ENCODE measurements around the gene FBXL14.
"Not testable (repeated sequence)": the region's sequence is repeated elsewhere in the genome, so short reads cannot be mapped to it uniquely, and the experiment has no call there.

Gene FBXL14

GRCh38 chr12:1573960-1574864 is 20.2 kb downstream of the FBXL14 start:
- Histone ChIP-seq H3K36me3 (ENCODE audit: control insufficient read depth, insufficient read depth, low read length) (no peaks in the 10 kb centered on the region), H3K4me3 (ENCODE audit: insufficient read depth, low read depth, low read length, poor library complexity, severe bottlenecking) (no peak overlapping the region), H3K27ac (ENCODE audit: insufficient read depth, low read length, poor library complexity, severe bottlenecking) (no peak overlapping the region), H3K9me3 (ENCODE audit: control insufficient read depth, low read length) (no peaks in the 10 kb centered on the region), H3K4me1 (ENCODE audit: control insufficient read depth, insufficient read depth, low read length, poor library complexity, severe bottlenecking) (no peaks in the 10 kb centered on the region), H3K27me3 (replicated peaks; ENCODE audit: control insufficient read depth, insufficient read depth, low read length, poor library complexity, severe bottlenecking) (no peaks in the 10 kb centered on the region)
- no peak for DNase-seq

- Histone ChIP-seq H3K4me3 (ENCODE audit: insufficient read depth, low read depth, low read length, poor library complexity, severe bottlenecking) (no peak overlapping the region), H3K27me3 (replicated peaks; ENCODE audit: control insufficient read depth, insufficient read depth, low read length, poor library complexity, severe bottlenecking) (no peaks in the 10 kb centered on the region), H3K9me3 (ENCODE audit: control insufficient read depth, low read length) (no peaks in the 10 kb centered on the region), H3K4me1 (ENCODE audit: control insufficient read depth, insufficient read depth, low read length, poor library complexity, severe bottlenecking) (no peaks in the 10 kb centered on the region), H3K27ac (ENCODE audit: insufficient read depth, low read length, poor library complexity, severe bottlenecking) (no peak overlapping the region), H3K36me3 (ENCODE audit: control insufficient read depth, insufficient read depth, low read length) (no peaks in the 10 kb centered on the region)
- DNase-seq, result no peak
Measured at GRCh38 chr12:1572731-1573130, 21.6 kb downstream of the FBXL14 start.

DNA sequence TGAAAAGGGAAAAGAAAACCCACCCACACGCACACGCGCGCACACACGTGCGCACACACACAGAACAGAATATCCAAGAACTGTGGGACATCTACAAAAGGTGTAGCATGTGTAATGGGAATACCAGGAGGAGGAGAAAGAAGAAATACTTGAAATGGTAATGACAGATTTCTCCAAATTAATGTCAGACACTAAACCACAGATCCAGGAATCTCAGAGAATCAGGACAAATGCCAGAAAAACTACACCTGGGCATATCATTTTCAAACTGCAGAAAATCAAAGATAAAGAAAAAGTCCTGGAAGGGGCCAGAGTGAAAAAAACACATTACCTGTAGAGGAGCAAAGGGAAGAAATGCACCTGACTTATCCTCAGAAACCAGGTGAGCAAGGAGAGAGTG is 26.5 kb downstream of the FBXL14 start:
- Histone ChIP-seq H3K27ac (ENCODE audit: insufficient read depth, low read length, poor library complexity, severe bottlenecking) (no peak overlapping the region), H3K4me3 (ENCODE audit: insufficient read depth, low read depth, low read length, poor library complexity, severe bottlenecking) (no peak overlapping the region), H3K9me3 (ENCODE audit: control insufficient read depth, low read length) (no peaks in the 10 kb centered on the region), H3K36me3 (ENCODE audit: control insufficient read depth, insufficient read depth, low read length) (no peaks in the 10 kb centered on the region), H3K27me3 (replicated peaks; ENCODE audit: control insufficient read depth, insufficient read depth, low read length, poor library complexity, severe bottlenecking) (no peaks in the 10 kb centered on the region), H3K4me1 (ENCODE audit: control insufficient read depth, insufficient read depth, low read length, poor library complexity, severe bottlenecking) (no peaks in the 10 kb centered on the region)
- DNase-seq, result no peak

GRCh38 chr12:1566449-1567135 is 27.8 kb downstream of the FBXL14 start:
- no peak for DNase-seq
- H3K36me3 ChIP-seq (ENCODE audit: control insufficient read depth, insufficient read depth, low read length), result no peaks in the 10 kb centered on the region

GRCh38 chr12:1565172-1565571 is 29.2 kb downstream of the FBXL14 start:
- Histone ChIP-seq H3K27ac (ENCODE audit: insufficient read depth, low read length, poor library complexity, severe bottlenecking) (no peak overlapping the region), H3K36me3 (ENCODE audit: control insufficient read depth, insufficient read depth, low read length) (no peaks in the 10 kb centered on the region), H3K4me3 (ENCODE audit: insufficient read depth, low read depth, low read length, poor library complexity, severe bottlenecking) (no peak overlapping the region), H3K27me3 (replicated peaks; ENCODE audit: control insufficient read depth, insufficient read depth, low read length, poor library complexity, severe bottlenecking) (no peaks in the 10 kb centered on the region), H3K9me3 (ENCODE audit: control insufficient read depth, low read length) (no peaks in the 10 kb centered on the region), H3K4me1 (ENCODE audit: control insufficient read depth, insufficient read depth, low read length, poor library complexity, severe bottlenecking) (no peaks in the 10 kb centered on the region)
- no peak for DNase-seq

More at GRCh38 chr12:1566449-1567135, 27.8 kb downstream of the FBXL14 start:
- Histone ChIP-seq H3K27me3 (replicated peaks; ENCODE audit: control insufficient read depth, insufficient read depth, low read length, poor library complexity, severe bottlenecking) (no peaks in the 10 kb centered on the region), H3K4me3 (ENCODE audit: insufficient read depth, low read depth, low read length, poor library complexity, severe bottlenecking) (no peak overlapping the region), H3K9me3 (ENCODE audit: control insufficient read depth, low read length) (no peaks in the 10 kb centered on the region), H3K27ac (ENCODE audit: insufficient read depth, low read length, poor library complexity, severe bottlenecking) (no peak overlapping the region), H3K4me1 (ENCODE audit: control insufficient read depth, insufficient read depth, low read length, poor library complexity, severe bottlenecking) (no peaks in the 10 kb centered on the region)

DNA sequence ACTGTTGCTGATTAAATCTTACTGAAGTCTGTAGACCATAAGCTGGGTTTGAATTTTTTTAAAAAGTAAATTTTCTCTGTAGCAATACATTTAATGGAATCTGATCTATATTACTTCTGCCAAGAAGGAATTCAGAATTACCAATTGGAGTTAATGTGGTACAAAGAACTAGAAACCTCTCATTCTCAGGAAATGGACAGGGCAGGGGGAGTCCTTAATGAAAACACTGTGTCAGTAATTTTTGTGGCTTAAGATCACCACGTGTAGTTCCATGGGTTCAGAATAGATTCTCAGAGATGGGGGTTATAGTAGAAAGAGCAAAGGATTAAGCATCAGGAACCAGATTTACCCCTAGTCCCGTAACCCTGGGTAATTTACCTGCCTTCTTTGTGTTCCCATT is 30.3 kb downstream of the FBXL14 start:
- Histone ChIP-seq H3K36me3 (ENCODE audit: control insufficient read depth, insufficient read depth, low read length) (no peaks in the 10 kb centered on the region), H3K27ac (ENCODE audit: insufficient read depth, low read length, poor library complexity, severe bottlenecking) (no peak overlapping the region), H3K4me3 (ENCODE audit: insufficient read depth, low read depth, low read length, poor library complexity, severe bottlenecking) (no peak overlapping the region), H3K9me3 (ENCODE audit: control insufficient read depth, low read length) (no peaks in the 10 kb centered on the region), H3K27me3 (replicated peaks; ENCODE audit: control insufficient read depth, insufficient read depth, low read length, poor library complexity, severe bottlenecking) (no peaks in the 10 kb centered on the region), H3K4me1 (ENCODE audit: control insufficient read depth, insufficient read depth, low read length, poor library complexity, severe bottlenecking) (no peaks in the 10 kb centered on the region)
- DNase-seq, result no peak

GRCh38 chr12:1562813-1563407 is 31.5 kb downstream of the FBXL14 start:
- no peak overlapping the region for H3K27ac ChIP-seq (ENCODE audit: insufficient read depth, low read length, poor library complexity, severe bottlenecking)
- no peaks in the 10 kb centered on the region for H3K9me3 ChIP-seq (ENCODE audit: control insufficient read depth, low read length)
- DNase-seq, result no peak
- no peaks in the 10 kb centered on the region for H3K27me3 ChIP-seq (replicated peaks; ENCODE audit: control insufficient read depth, insufficient read depth, low read length, poor library complexity, severe bottlenecking)
- no peaks in the 10 kb centered on the region for H3K4me1 ChIP-seq (ENCODE audit: control insufficient read depth, insufficient read depth, low read length, poor library complexity, severe bottlenecking)
- no peaks in the 10 kb centered on the region for H3K36me3 ChIP-seq (ENCODE audit: control insufficient read depth, insufficient read depth, low read length)
- no peak overlapping the region for H3K4me3 ChIP-seq (ENCODE audit: insufficient read depth, low read depth, low read length, poor library complexity, severe bottlenecking)

DNA sequence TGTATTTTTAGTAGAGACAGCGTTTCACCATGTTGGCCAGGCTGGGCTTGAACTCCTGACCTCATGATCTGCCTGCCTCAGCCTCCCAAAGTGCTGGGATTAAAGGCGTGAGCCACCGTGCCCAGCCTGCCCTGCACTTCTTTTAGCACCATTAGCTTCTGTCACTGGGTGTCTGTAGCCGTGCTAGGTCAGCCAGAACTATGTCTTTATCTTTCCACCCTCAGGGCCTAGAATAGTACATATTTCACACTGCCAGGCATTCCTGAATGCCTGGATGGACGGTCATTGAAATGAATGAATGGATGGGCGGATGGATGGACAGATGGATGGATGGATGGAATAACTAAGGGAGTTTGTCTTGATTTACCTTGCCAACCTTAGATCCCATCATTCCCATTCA is 33.7 kb downstream of the FBXL14 start:
- Histone ChIP-seq H3K36me3 (ENCODE audit: control insufficient read depth, insufficient read depth, low read length) (no peaks in the 10 kb centered on the region), H3K4me3 (ENCODE audit: insufficient read depth, low read depth, low read length, poor library complexity, severe bottlenecking) (no peak overlapping the region), H3K9me3 (ENCODE audit: control insufficient read depth, low read length) (no peaks in the 10 kb centered on the region), H3K27me3 (replicated peaks; ENCODE audit: control insufficient read depth, insufficient read depth, low read length, poor library complexity, severe bottlenecking) (no peaks in the 10 kb centered on the region), H3K27ac (ENCODE audit: insufficient read depth, low read length, poor library complexity, severe bottlenecking) (no peak overlapping the region), H3K4me1 (ENCODE audit: control insufficient read depth, insufficient read depth, low read length, poor library complexity, severe bottlenecking) (no peaks in the 10 kb centered on the region)
- DNase-seq, result no peak

GRCh38 chr12:1559676-1560091 is 34.7 kb downstream of the FBXL14 start:
- H3K4me3 ChIP-seq (ENCODE audit: insufficient read depth, low read depth, low read length, poor library complexity, severe bottlenecking), result no peak overlapping the region
- H3K4me1 ChIP-seq (ENCODE audit: control insufficient read depth, insufficient read depth, low read length, poor library complexity, severe bottlenecking), result no peaks in the 10 kb centered on the region
- no peak overlapping the region for H3K27ac ChIP-seq (ENCODE audit: insufficient read depth, low read length, poor library complexity, severe bottlenecking)
- no peaks in the 10 kb centered on the region for H3K36me3 ChIP-seq (ENCODE audit: control insufficient read depth, insufficient read depth, low read length)
- no peaks in the 10 kb centered on the region for H3K27me3 ChIP-seq (replicated peaks; ENCODE audit: control insufficient read depth, insufficient read depth, low read length, poor library complexity, severe bottlenecking)
- no peaks in the 10 kb centered on the region for H3K9me3 ChIP-seq (ENCODE audit: control insufficient read depth, low read length)
- no peak for DNase-seq

GRCh38 chr12:1558108-1558507 is 36.3 kb downstream of the FBXL14 start:
- not testable (repeated sequence) for H3K4me1 ChIP-seq (ENCODE audit: control insufficient read depth, insufficient read depth, low read length, poor library complexity, severe bottlenecking); DNase-seq; H3K27me3 ChIP-seq (replicated peaks; ENCODE audit: control insufficient read depth, insufficient read depth, low read length, poor library complexity, severe bottlenecking); H3K4me3 ChIP-seq (ENCODE audit: insufficient read depth, low read depth, low read length, poor library complexity, severe bottlenecking); H3K27ac ChIP-seq (ENCODE audit: insufficient read depth, low read length, poor library complexity, severe bottlenecking); H3K36me3 ChIP-seq (ENCODE audit: control insufficient read depth, insufficient read depth, low read length); H3K9me3 ChIP-seq (ENCODE audit: control insufficient read depth, low read length)
